Measurements from ENCODE around the gene PCID2.
A peak's percentile ranks its signal among the peaks of the same experiment; 100 is the strongest.

The PCID2 gene

GRCh38 chr13:113190181-113190580 lies 18.3 kb downstream of the PCID2 start:
- Histone ChIP-seq H3K4me1 (ENCODE audit: control insufficient read depth, low read depth, low read length) (no peaks in the 10 kb centered on the region), H3K56ac (ENCODE audit: low read length) (no peak overlapping the region), H3K4me2 (ENCODE audit: low read length) (no peak overlapping the region), H4K5ac (ENCODE audit: low read length) (no peak overlapping the region), H3K79me2 (ENCODE audit: control insufficient read depth, insufficient read depth, low read length) (no peaks in the 10 kb centered on the region), H3K9ac (ENCODE audit: low read length) (no peak overlapping the region), H2BK120ac (ENCODE audit: low read depth, low read length) (no peak overlapping the region), H3K79me1 (ENCODE audit: low read length) (peaks cover 3% of the 10 kb centered on the region), H3K36me3 (ENCODE audit: control insufficient read depth, insufficient read depth, low read length) (peaks cover 2% of the 10 kb centered on the region), H4K8ac (ENCODE audit: low read depth, low read length) (no peak overlapping the region), H2BK15ac (replicated peaks; ENCODE audit: low read depth) (no peak overlapping the region), H3K4me3 (ENCODE audit: low read length) (no peak overlapping the region), H3K23ac (ENCODE audit: low read length) (no peak overlapping the region), H3K18ac (ENCODE audit: low read length) (no peak overlapping the region), H3K27me3 (ENCODE audit: insufficient read depth, low read length, poor library complexity) (no peaks in the 10 kb centered on the region), H2BK5ac (ENCODE audit: low read length) (no peak overlapping the region), H3K4ac (ENCODE audit: low read depth, low read length) (no peak overlapping the region), H2AK5ac (ENCODE audit: low read length) (no peak overlapping the region), H3K27ac (ENCODE audit: low read depth, low read length) (no peak overlapping the region)
- no peak for DNase-seq
- WGBS (ENCODE audit: extremely low coverage, insufficient coverage, low lambda C conversion rate) = no CpG with 5 or more reads among the region's 4 CpGs

DNA sequence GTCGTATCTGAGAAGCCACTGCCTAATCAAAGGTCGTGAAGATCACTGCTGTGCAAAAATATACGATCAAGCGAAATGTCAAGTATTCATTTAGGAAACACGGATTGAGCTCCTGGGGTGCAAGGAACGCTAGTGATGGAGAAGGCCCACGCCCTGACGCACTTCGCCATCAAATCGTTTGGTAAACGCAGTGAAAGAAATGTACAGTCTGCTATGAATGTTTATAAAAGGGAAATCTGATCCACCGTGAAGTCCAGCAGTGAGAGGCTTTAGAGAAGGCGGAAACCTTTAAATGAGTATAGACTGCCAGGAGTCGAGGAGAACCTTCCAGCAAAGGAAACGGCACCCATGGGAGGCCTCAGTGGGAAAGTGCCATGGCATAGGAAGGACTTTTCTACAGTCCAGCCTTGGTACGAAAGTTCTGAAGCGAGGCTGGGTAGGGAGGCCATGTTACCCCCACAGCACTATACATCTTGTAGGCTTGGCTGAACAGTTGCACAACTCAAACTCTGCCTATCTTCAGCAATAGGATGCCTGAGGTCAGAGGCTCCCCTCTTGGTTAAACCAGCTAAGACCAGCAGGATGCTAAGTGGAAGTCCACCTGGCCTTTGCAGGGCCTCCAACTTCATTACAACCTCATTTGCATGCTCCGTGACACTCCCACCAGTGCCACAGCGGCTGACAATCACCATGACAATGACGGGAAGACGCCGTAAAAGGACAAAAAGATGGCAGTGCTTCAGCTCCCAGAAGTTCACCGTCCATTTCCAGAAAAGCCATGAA lies 20.4 kb downstream of the PCID2 start:
- WGBS (ENCODE audit: extremely low coverage, insufficient coverage, low lambda C conversion rate) = no CpG with 5 or more reads among the region's 23 CpGs
- no peak for DNase-seq
- Histone ChIP-seq H3K27ac (ENCODE audit: low read depth, low read length) (no peak overlapping the region), H3K79me2 (ENCODE audit: control insufficient read depth, insufficient read depth, low read length) (no peaks in the 10 kb centered on the region), H3K23ac (ENCODE audit: low read length) (no peak overlapping the region), H4K8ac (ENCODE audit: low read depth, low read length) (no peak overlapping the region), H3K56ac (ENCODE audit: low read length) (no peak overlapping the region), H3K36me3 (ENCODE audit: control insufficient read depth, insufficient read depth, low read length) (peaks cover 2% of the 10 kb centered on the region), H3K9ac (ENCODE audit: low read length) (no peak overlapping the region), H4K5ac (ENCODE audit: low read length) (no peak overlapping the region), H3K4me1 (ENCODE audit: control insufficient read depth, low read depth, low read length) (no peaks in the 10 kb centered on the region), H2BK120ac (ENCODE audit: low read depth, low read length) (no peak overlapping the region), H2BK15ac (replicated peaks; ENCODE audit: low read depth) (no peak overlapping the region), H3K27me3 (ENCODE audit: insufficient read depth, low read length, poor library complexity) (no peaks in the 10 kb centered on the region), H2AK5ac (ENCODE audit: low read length) (no peak overlapping the region), H3K18ac (ENCODE audit: low read length) (no peak overlapping the region), H3K79me1 (ENCODE audit: low read length) (peaks cover 3% of the 10 kb centered on the region), H3K4me2 (ENCODE audit: low read length) (no peak overlapping the region), H2BK5ac (ENCODE audit: low read length) (no peak overlapping the region), H3K4me3 (ENCODE audit: low read length) (no peak overlapping the region), H3K4ac (ENCODE audit: low read depth, low read length) (no peak overlapping the region)

DNA sequence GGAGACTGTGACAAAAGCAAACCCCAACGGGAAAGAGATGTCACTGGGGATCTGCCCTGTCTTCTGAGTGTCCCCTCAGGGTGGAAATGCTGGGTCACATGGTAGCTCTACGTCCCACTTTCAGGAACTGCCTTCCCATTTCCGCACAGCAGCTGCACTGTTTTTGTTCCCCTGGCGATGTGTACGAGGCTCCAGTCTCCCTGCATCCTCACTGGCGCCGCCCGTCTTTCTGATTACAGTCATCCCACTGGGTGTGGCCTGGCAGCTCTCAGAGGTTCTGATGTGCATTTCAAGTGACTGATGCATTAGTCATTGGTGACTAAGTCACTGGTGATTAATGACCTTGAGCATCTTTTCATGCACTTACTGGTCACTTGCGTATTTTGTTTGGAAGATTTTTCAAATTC lies 21.2 kb downstream of the PCID2 start:
- peak; percentile 79 for DNase-seq
- Histone ChIP-seq H2BK120ac (ENCODE audit: low read depth, low read length) (no peak overlapping the region), H3K79me1 (ENCODE audit: low read length) (peaks cover 3% of the 10 kb centered on the region), H4K8ac (ENCODE audit: low read depth, low read length) (no peak overlapping the region), H3K27me3 (ENCODE audit: insufficient read depth, low read length, poor library complexity) (no peaks in the 10 kb centered on the region), H3K36me3 (ENCODE audit: control insufficient read depth, insufficient read depth, low read length) (peaks cover 2% of the 10 kb centered on the region), H3K4me3 (ENCODE audit: low read length) (no peak overlapping the region), H2AK5ac (ENCODE audit: low read length) (no peak overlapping the region), H3K27ac (ENCODE audit: low read depth, low read length) (no peak overlapping the region), H3K9ac (ENCODE audit: low read length) (no peak overlapping the region), H3K56ac (ENCODE audit: low read length) (no peak overlapping the region), H2BK5ac (ENCODE audit: low read length) (no peak overlapping the region), H4K5ac (ENCODE audit: low read length) (no peak overlapping the region), H3K4ac (ENCODE audit: low read depth, low read length) (no peak overlapping the region), H3K4me1 (ENCODE audit: control insufficient read depth, low read depth, low read length) (no peaks in the 10 kb centered on the region), H2BK15ac (replicated peaks; ENCODE audit: low read depth) (no peak overlapping the region), H3K18ac (ENCODE audit: low read length) (no peak overlapping the region), H3K4me2 (ENCODE audit: low read length) (no peak overlapping the region), H3K79me2 (ENCODE audit: control insufficient read depth, insufficient read depth, low read length) (no peaks in the 10 kb centered on the region), H3K23ac (ENCODE audit: low read length) (no peak overlapping the region)
- WGBS (ENCODE audit: extremely low coverage, insufficient coverage, low lambda C conversion rate) = no CpG with 5 or more reads among the region's 9 CpGs

- no peak overlapping the region for H2BK15ac ChIP-seq (replicated peaks; ENCODE audit: low read depth)
- H3K56ac ChIP-seq (ENCODE audit: low read length) = no peak overlapping the region
- H4K5ac ChIP-seq (ENCODE audit: low read length) = no peak overlapping the region
- no peak overlapping the region for H4K8ac ChIP-seq (ENCODE audit: low read depth, low read length)
- H2AK5ac ChIP-seq (ENCODE audit: low read length) = no peak overlapping the region
- H3K27me3 ChIP-seq (ENCODE audit: insufficient read depth, low read length, poor library complexity) = no peaks in the 10 kb centered on the region
- WGBS (ENCODE audit: extremely low coverage, insufficient coverage, low lambda C conversion rate) = no CpG with 5 or more reads among the region's 13 CpGs
- no peak overlapping the region for H3K23ac ChIP-seq (ENCODE audit: low read length)
- H3K79me1 ChIP-seq (ENCODE audit: low read length) = peaks cover 2% of the 10 kb centered on the region
- peaks cover 4% of the 10 kb centered on the region for H3K36me3 ChIP-seq (ENCODE audit: control insufficient read depth, insufficient read depth, low read length)
- no peaks in the 10 kb centered on the region for H3K4me1 ChIP-seq (ENCODE audit: control insufficient read depth, low read depth, low read length)
- H3K9ac ChIP-seq (ENCODE audit: low read length) = no peak overlapping the region
- no peak overlapping the region for H3K4ac ChIP-seq (ENCODE audit: low read depth, low read length)
- H3K4me2 ChIP-seq (ENCODE audit: low read length) = no peak overlapping the region
- no peak overlapping the region for H3K18ac ChIP-seq (ENCODE audit: low read length)
- no peak overlapping the region for H3K27ac ChIP-seq (ENCODE audit: low read depth, low read length)
- H3K79me2 ChIP-seq (ENCODE audit: control insufficient read depth, insufficient read depth, low read length) = no peaks in the 10 kb centered on the region
- no peak overlapping the region for H2BK120ac ChIP-seq (ENCODE audit: low read depth, low read length)
- H3K4me3 ChIP-seq (ENCODE audit: low read length) = no peak overlapping the region
- no peak overlapping the region for H2BK5ac ChIP-seq (ENCODE audit: low read length)
- DNase-seq = no peak
Observed at GRCh38 chr13:113186061-113186900, 22.2 kb downstream of the PCID2 start.

DNA sequence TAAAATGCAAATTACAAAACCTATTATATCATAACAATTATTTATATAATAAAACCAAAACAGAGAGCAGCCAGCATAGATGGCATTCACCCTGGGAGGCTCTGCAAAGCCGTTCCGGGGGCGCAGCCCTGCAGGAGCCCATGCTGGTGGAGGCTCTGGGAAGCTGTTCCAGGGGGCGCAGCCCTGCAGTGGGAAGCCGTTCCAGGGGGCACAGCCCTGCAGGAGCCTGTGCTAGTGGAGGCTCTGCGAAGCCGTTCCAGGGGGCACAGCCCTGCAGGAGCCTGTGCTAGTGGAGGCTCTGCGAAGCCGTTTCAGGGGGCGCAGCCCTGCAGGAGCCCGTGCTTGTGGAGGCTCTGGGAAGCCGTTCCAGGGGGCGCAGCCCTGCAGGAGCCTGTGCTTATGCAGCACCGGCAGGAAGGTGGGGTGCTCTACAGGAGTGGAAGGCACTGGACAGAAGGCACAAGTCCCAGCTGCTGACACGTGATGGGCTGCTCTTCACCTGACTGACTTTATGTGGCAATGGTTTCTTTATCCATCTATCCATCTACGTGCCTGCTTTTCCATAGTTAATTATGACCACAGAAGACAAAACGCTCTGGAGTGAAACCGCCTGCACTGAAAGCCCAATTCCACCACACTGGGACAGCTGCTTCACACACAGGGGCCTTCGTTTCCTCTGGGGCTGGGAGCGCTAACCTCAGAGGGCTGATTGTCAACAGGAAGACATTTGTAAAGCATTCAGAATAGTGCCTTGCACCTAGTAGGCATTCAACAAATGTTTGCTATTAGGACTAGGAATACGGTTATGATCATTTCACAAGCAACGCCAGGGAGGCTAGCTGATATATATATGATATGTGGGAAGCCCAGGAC lies 23.7 kb downstream of the PCID2 start:
- no CpG with 5 or more reads among the region's 22 CpGs for WGBS (ENCODE audit: extremely low coverage, insufficient coverage, low lambda C conversion rate)
- H3K36me3 ChIP-seq (ENCODE audit: control insufficient read depth, insufficient read depth, low read length) = peaks cover 4% of the 10 kb centered on the region
- no peak overlapping the region for H4K8ac ChIP-seq (ENCODE audit: low read depth, low read length)

More for the DNA sequence above, 23.7 kb downstream of the PCID2 start:
- no peak overlapping the region for H3K4ac ChIP-seq (ENCODE audit: low read depth, low read length)
- no peak overlapping the region for H3K23ac ChIP-seq (ENCODE audit: low read length)
- no peak overlapping the region for H3K18ac ChIP-seq (ENCODE audit: low read length)
- H4K5ac ChIP-seq (ENCODE audit: low read length) = no peak overlapping the region
- no peak overlapping the region for H3K56ac ChIP-seq (ENCODE audit: low read length)
- no peak overlapping the region for H3K4me2 ChIP-seq (ENCODE audit: low read length)
- H3K79me2 ChIP-seq (ENCODE audit: control insufficient read depth, insufficient read depth, low read length) = no peaks in the 10 kb centered on the region
- no peak overlapping the region for H3K27ac ChIP-seq (ENCODE audit: low read depth, low read length)
- H2BK15ac ChIP-seq (replicated peaks; ENCODE audit: low read depth) = no peak overlapping the region
- no peak overlapping the region for H3K9ac ChIP-seq (ENCODE audit: low read length)
- H3K79me1 ChIP-seq (ENCODE audit: low read length) = peaks cover 2% of the 10 kb centered on the region
- no peak for DNase-seq
- H3K4me1 ChIP-seq (ENCODE audit: control insufficient read depth, low read depth, low read length) = no peaks in the 10 kb centered on the region
- no peak overlapping the region for H2AK5ac ChIP-seq (ENCODE audit: low read length)
- H2BK5ac ChIP-seq (ENCODE audit: low read length) = no peak overlapping the region
- H3K27me3 ChIP-seq (ENCODE audit: insufficient read depth, low read length, poor library complexity) = no peaks in the 10 kb centered on the region
- no peak overlapping the region for H3K4me3 ChIP-seq (ENCODE audit: low read length)
- H2BK120ac ChIP-seq (ENCODE audit: low read depth, low read length) = no peak overlapping the region
